HL-60 (cell line): ENCODE data around the gene THY1.

Experiments used
- DNase-seq, 2 experiments: peaks; one replicate each; pipeline ENCODE4 v3.0.0-alpha.2; 2010 to 2020; ENCODE audit warnings: low read depth in 1 of 2, low spot score in 1 of 2
- H3K27ac ChIP-seq: fragments of 250-450 bp; sonication (Bioruptor Pico); replicated peaks from 2 replicates; pipeline ENCODE4 v1.5.1; 2020; ENCODE audit warnings: mild to moderate bottlenecking, moderate library complexity
- H3K27me3 ChIP-seq: fragments of 250-450 bp; sonication (Bioruptor Pico); 2 replicates; pipeline ENCODE4 v1.5.1; 2021; ENCODE audit warnings: mild to moderate bottlenecking, moderate library complexity; ENCODE audit not compliant: insufficient read depth, poor library complexity, severe bottlenecking
- H3K4me3 ChIP-seq: replicated peaks from 2 replicates; pipeline ENCODE4 v1.5.1; 2011; ENCODE audit warnings: mild to moderate bottlenecking, control low read depth, low read length; ENCODE audit not compliant: insufficient read depth
- GABPA ChIP-seq: IDR thresholded peaks from 2 replicates; pipeline ENCODE4 v1.6.1; 2012; ENCODE audit warnings: low read depth
- POLR2AphosphoS5 ChIP-seq: IDR thresholded peaks from 2 replicates; pipeline ENCODE4 v1.6.1; 2012; ENCODE audit warnings: low read depth
- SPI1 ChIP-seq: IDR thresholded peaks from 2 replicates; pipeline ENCODE4 v1.6.1; 2012; ENCODE audit warnings: low read depth, mild to moderate bottlenecking, borderline replicate concordance
- TF ChIP-seq, protein P1 (sequence below): IDR thresholded peaks from 2 replicates; pipeline ENCODE4 v1.6.1; 2012; ENCODE audit warnings: low read depth; ENCODE audit not compliant: insufficient replicate concordance
- TF ChIP-seq, protein P2 (sequence below): IDR thresholded peaks from one replicate; pipeline ENCODE4 v1.5.1; 2011; ENCODE audit warnings: low read length, control low read depth, inconsistent platforms; ENCODE audit not compliant: insufficient read depth

THY1 gene

DNA sequence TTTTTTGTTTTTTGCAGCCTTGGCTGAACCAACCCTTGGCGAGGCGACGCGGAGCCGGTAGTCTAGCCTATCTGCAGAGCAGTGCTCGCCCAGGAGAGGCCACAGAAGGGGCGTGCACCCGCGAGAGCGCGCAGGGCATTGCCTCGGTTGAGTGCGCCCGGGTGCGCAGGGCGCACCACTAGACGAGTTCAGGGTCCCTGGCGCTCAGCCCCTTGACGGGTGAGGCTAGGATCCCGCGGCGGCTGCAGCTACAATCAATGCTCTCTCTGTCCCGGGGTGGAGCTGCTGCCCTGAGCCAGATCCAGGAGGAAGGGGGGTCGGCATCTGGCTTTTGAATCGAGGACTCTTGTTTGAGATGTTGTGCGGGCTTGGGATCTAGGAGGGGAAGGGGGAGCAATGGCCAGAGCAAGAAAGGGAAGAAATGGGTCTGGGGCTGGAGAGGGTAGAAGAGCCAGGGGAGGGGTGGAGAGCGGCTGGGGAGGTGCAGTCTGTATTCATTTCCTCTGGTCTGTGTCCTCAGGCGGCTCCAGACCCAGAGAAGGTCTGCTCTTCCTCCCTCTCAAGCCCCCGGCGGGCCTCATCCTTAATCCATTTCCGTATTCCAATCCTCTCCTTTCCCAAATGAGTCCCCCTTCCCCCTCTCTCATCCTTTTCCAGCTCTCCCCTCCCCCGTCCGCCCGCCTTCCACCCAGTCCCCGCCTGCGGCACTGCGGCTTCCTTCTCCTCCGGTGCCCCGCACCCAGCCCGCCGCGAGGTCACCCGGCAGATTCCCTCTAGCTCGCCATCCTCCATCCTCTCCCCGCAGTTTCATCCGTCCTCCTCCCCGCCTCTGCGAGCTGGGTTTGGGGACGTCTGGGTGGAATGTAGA is 797 bp downstream of the THY1 start:
- H3K4me3 ChIP-seq: no peak overlapping the region
- TF ChIP-seq SPI1: no peak
- TF ChIP-seq, protein P1, sequence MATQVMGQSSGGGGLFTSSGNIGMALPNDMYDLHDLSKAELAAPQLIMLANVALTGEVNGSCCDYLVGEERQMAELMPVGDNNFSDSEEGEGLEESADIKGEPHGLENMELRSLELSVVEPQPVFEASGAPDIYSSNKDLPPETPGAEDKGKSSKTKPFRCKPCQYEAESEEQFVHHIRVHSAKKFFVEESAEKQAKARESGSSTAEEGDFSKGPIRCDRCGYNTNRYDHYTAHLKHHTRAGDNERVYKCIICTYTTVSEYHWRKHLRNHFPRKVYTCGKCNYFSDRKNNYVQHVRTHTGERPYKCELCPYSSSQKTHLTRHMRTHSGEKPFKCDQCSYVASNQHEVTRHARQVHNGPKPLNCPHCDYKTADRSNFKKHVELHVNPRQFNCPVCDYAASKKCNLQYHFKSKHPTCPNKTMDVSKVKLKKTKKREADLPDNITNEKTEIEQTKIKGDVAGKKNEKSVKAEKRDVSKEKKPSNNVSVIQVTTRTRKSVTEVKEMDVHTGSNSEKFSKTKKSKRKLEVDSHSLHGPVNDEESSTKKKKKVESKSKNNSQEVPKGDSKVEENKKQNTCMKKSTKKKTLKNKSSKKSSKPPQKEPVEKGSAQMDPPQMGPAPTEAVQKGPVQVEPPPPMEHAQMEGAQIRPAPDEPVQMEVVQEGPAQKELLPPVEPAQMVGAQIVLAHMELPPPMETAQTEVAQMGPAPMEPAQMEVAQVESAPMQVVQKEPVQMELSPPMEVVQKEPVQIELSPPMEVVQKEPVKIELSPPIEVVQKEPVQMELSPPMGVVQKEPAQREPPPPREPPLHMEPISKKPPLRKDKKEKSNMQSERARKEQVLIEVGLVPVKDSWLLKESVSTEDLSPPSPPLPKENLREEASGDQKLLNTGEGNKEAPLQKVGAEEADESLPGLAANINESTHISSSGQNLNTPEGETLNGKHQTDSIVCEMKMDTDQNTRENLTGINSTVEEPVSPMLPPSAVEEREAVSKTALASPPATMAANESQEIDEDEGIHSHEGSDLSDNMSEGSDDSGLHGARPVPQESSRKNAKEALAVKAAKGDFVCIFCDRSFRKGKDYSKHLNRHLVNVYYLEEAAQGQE: no peak
- TF ChIP-seq, protein P2, sequence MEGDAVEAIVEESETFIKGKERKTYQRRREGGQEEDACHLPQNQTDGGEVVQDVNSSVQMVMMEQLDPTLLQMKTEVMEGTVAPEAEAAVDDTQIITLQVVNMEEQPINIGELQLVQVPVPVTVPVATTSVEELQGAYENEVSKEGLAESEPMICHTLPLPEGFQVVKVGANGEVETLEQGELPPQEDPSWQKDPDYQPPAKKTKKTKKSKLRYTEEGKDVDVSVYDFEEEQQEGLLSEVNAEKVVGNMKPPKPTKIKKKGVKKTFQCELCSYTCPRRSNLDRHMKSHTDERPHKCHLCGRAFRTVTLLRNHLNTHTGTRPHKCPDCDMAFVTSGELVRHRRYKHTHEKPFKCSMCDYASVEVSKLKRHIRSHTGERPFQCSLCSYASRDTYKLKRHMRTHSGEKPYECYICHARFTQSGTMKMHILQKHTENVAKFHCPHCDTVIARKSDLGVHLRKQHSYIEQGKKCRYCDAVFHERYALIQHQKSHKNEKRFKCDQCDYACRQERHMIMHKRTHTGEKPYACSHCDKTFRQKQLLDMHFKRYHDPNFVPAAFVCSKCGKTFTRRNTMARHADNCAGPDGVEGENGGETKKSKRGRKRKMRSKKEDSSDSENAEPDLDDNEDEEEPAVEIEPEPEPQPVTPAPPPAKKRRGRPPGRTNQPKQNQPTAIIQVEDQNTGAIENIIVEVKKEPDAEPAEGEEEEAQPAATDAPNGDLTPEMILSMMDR: no peak
- TF ChIP-seq POLR2AphosphoS5: no peak
- no peak for TF ChIP-seq GABPA
- peaks cover 33% of the 10 kb centered on the region for H3K27me3 ChIP-seq
- DNase-seq: no peak
- H3K27ac ChIP-seq: no peak overlapping the region

DNA sequence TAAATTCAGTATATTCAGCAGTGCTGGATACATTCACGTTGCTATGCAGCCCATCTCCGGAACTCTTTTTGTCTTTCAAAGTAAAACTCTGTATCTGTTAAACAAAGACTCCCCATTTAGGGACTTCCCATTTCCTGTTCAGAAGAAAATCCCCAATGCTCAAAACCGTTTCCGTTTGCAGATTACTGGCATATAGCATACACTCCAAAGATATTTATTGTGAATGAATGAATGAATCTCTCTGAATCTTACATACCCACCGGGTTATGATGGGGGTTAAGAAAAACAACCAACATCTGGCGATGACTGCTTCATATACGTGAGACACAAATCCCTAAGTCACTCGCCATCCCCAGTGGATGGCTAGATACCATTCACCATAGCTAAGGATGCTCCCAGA is 1.6 kb downstream of the THY1 start:
- no peak for DNase-seq

DNA sequence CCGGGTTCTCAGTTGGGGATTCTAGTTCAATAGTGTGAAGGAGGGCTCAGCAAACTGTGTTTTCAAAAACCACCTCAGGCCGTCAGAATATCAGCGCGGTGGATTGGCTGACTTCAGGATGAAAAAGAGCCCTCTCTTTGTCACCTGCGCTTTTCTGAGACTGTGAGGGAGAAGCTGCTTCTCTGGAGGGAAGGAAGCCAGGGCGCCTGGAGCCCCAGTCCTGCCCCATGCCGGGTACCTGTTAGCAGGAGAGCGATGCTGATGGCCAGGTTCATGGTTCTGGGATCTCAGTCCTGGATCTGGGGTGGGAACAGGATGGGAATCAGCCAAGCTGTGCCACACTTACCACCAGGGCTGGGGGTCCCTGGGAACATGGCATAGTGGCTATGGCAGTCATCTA is 2.3 kb downstream of the THY1 start:
- H3K4me3 ChIP-seq: no peak overlapping the region
- no peak overlapping the region for H3K27ac ChIP-seq
- H3K27me3 ChIP-seq: peaks cover 33% of the 10 kb centered on the region
- no peak for DNase-seq
- no peak for TF ChIP-seq SPI1
- TF ChIP-seq, protein P2: no peak

More for the DNA sequence above, 1.6 kb downstream of the THY1 start:
- Histone ChIP-seq H3K27ac (no peak overlapping the region), H3K4me3 (no peak overlapping the region), H3K27me3 (peaks cover 33% of the 10 kb centered on the region)
- TF ChIP-seq, protein P1: no peak
- TF ChIP-seq GABPA: no peak
- no peak for TF ChIP-seq SPI1
- no peak for TF ChIP-seq POLR2AphosphoS5
- TF ChIP-seq, protein P2: no peak
